ENCODE results near the gene MTMR2. TPM values are rescaled to one million over a fixed set of nuclear protein-coding genes. Genes with fewer than 3 reads are reported as not detected.

MTMR2 gene
- total and polyA plus RNA-seq, 2 experiments from 2014 or later: 26.6 to 52.6 TPM

GRCh38 chr11:95792200-95792599 lies 131.7 kb downstream of the MTMR2 start:
- peaks cover 13% of the 10 kb centered on the region; the same call in 2 of the 3 replicates for H3K36me3 Mint-ChIP-seq (ENCODE audit: low read depth)
- H3K27me3 Mint-ChIP-seq (ENCODE audit: insufficient read depth, low read depth, poor library complexity): peaks cover 8% of the 10 kb centered on the region
- TF ChIP-seq, protein P1, sequence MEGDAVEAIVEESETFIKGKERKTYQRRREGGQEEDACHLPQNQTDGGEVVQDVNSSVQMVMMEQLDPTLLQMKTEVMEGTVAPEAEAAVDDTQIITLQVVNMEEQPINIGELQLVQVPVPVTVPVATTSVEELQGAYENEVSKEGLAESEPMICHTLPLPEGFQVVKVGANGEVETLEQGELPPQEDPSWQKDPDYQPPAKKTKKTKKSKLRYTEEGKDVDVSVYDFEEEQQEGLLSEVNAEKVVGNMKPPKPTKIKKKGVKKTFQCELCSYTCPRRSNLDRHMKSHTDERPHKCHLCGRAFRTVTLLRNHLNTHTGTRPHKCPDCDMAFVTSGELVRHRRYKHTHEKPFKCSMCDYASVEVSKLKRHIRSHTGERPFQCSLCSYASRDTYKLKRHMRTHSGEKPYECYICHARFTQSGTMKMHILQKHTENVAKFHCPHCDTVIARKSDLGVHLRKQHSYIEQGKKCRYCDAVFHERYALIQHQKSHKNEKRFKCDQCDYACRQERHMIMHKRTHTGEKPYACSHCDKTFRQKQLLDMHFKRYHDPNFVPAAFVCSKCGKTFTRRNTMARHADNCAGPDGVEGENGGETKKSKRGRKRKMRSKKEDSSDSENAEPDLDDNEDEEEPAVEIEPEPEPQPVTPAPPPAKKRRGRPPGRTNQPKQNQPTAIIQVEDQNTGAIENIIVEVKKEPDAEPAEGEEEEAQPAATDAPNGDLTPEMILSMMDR (conservative IDR thresholded peaks at IDR 0.05; ENCODE audit: low read depth in 2 of 2): no peak
- no peak for TF ChIP-seq STAT1 (IDR thresholded peaks at IDR 0.05; ENCODE audit: unreplicated experiment)
- TF ChIP-seq, protein P2, sequence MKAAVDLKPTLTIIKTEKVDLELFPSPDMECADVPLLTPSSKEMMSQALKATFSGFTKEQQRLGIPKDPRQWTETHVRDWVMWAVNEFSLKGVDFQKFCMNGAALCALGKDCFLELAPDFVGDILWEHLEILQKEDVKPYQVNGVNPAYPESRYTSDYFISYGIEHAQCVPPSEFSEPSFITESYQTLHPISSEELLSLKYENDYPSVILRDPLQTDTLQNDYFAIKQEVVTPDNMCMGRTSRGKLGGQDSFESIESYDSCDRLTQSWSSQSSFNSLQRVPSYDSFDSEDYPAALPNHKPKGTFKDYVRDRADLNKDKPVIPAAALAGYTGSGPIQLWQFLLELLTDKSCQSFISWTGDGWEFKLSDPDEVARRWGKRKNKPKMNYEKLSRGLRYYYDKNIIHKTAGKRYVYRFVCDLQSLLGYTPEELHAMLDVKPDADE (IDR thresholded peaks at IDR 0.05): no peak
- TF ChIP-seq ZNF114 (CRISPR knock-in tag; IDR thresholded peaks at IDR 0.05): no peak
- TF ChIP-seq CREB1 (CRISPR knock-in tag; IDR thresholded peaks at IDR 0.05; ENCODE audit: low read depth): no peak
- TF ChIP-seq ZNF331 (CRISPR knock-in tag; IDR thresholded peaks at IDR 0.05; ENCODE audit: low read depth): no peak
- no peak for TF ChIP-seq NANOG (IDR thresholded peaks at IDR 0.05; ENCODE audit: borderline replicate concordance)
- TF ChIP-seq ZNF462 (CRISPR knock-in tag; IDR thresholded peaks at IDR 0.05): no peak
- TF ChIP-seq EZH2phosphoT487 (IDR thresholded peaks at IDR 0.05; ENCODE audit: unreplicated experiment): no peak
- no peak for TF ChIP-seq REST (IDR thresholded peaks at IDR 0.05; ENCODE audit: unreplicated experiment)
- TF ChIP-seq EZH2 (IDR thresholded peaks at IDR 0.05; ENCODE audit: low read depth, unreplicated experiment): no peak
- no peak for TF ChIP-seq JUNB (IDR thresholded peaks at IDR 0.05; ENCODE audit: unreplicated experiment)
- TF ChIP-seq POLR2AphosphoS5 (IDR thresholded peaks at IDR 0.05; ENCODE audit: low read depth): no peak
- Histone ChIP-seq H3K27ac (ENCODE audit: low read depth) (no peak overlapping the region), H2AFZ (no peak overlapping the region), H3K36me3 (ENCODE audit: insufficient read depth) (no peaks in the 10 kb centered on the region; the same call in 1 of the 2 replicates), H3K4me2 (peak overlapping the region; percentile 91), H3K27me3 (ENCODE audit: insufficient read depth) (no peaks in the 10 kb centered on the region), H3K4me1 (ENCODE audit: insufficient read depth) (peaks cover 17% of the 10 kb centered on the region), H3K9me2 (ENCODE audit: insufficient read depth) (no peaks in the 10 kb centered on the region), H3F3A (replicated peaks; ENCODE audit: low read depth) (0 out of 2 replicates have a peak, but pooled peaks cover 5% of the 10 kb centered on the region), H3K79me2 (replicated peaks; ENCODE audit: insufficient read depth) (peaks cover 78% of the 10 kb centered on the region), H4K20me1 (replicated peaks; ENCODE audit: insufficient read depth) (peaks cover 27% of the 10 kb centered on the region; the same call in 1 of the 2 replicates), H3K4me3 (peak overlapping the region; percentile 92)
- 0 out of 3 replicates have a peak, but pooled peaks cover 4% of the 10 kb centered on the region for H3K9me3 Mint-ChIP-seq
- H3K4me3 Mint-ChIP-seq: peak overlapping the region; percentile 98
- DNase-seq (ENCODE audit: low spot score) (no peak), ATAC-seq (no peak)
- H3K4me1 Mint-ChIP-seq: peaks cover 37% of the 10 kb centered on the region
- H3K27ac Mint-ChIP-seq: no peak overlapping the region

Data from GM23338 (cell line).